Right lobe of liver (tissue), 6 donors: ENCODE data around the gene HOXD9. TPM values are rescaled to one million over a fixed set of nuclear protein-coding genes. Genes with fewer than 3 reads are reported as not detected.

Source experiments
- ATAC-seq, 4 donors: fragments of 200-7000 bp; cut with Tn5 transposase; one replicate each; pipeline ENCODE4 v1.9.1; 2020; ENCODE audit warnings: mild to moderate bottlenecking in 4 of 4, moderate library complexity in 4 of 4
- DNase-seq, 3 donors: peaks; one replicate each; pipeline ENCODE4 v3.0.0-alpha.2; 2020
- H3K27ac ChIP-seq, 3 donors: fragments of 200-600 bp; one replicate each; pipeline ENCODE4 v1.8.0; 2022
- H3K27me3 ChIP-seq, 2 donors: fragments of 200-600 bp; one replicate each; pipeline ENCODE4 v1.8.0; 2022
- H3K36me3 ChIP-seq, 4 donors: fragments of 200-600 bp; sonication (generic) in 1 of 4; one replicate each; pipeline versions ENCODE4 v1.5.1 to v1.8.0; 2017 to 2022; ENCODE audit warnings: control low read depth in 1 of 4
- H3K4me1 ChIP-seq, 4 donors: fragments of 200-600 bp; sonication (generic) in 1 of 4; one replicate each; pipeline versions ENCODE4 v1.5.1 to v1.8.0; 2017 to 2022; ENCODE audit warnings: control low read depth in 1 of 4
- H3K4me3 ChIP-seq, 3 donors: fragments of 200-600 bp; one replicate each; pipeline ENCODE4 v1.8.0; 2022
- H3K9me3 ChIP-seq, 4 donors: fragments of 200-600 bp; sonication (generic) in 1 of 4; one replicate each; pipeline versions ENCODE4 v1.5.1 to v1.8.0; 2017 to 2022; ENCODE audit warnings: control low read depth in 1 of 4
- CTCF ChIP-seq, 4 donors: fragments of 200-600 bp in 3 of 4; fragments of 450-650 bp in 1 of 4; IDR thresholded peaks; one replicate each; pipeline versions ENCODE4 v1.5.1 to v1.8.0; 2016 to 2022; ENCODE audit warnings: antibody characterized with exemption in 4 of 4, mild to moderate bottlenecking in 2 of 4
- POLR2A ChIP-seq: fragments of 450-650 bp; IDR thresholded peaks from one replicate; pipeline ENCODE4 v1.6.1; 2017; ENCODE audit warnings: antibody characterized with exemption, mild to moderate bottlenecking
- WGBS: methylation state at CpG from one replicate; pipeline ENCODE4 v1.1.6; 2018; ENCODE audit warnings: low coverage, low lambda C conversion rate; ENCODE audit not compliant: insufficient coverage; ENCODE audit errors: missing lambda C conversion rate; 5-methylcytosine and 5-hydroxymethylcytosine counted together
- intact Hi-C, 2 donors: fragments of 100-400 bp; cut with DNase I; formaldehyde crosslinking; loops; one replicate each; pipeline versions ENCODE4 v1.11.2 to v1.14.1; 2022
- total RNA-seq, 6 experiments: library from RNA; depleted of rRNA in 2 of 6; stranded (reverse); fragments of >200 nt in 2 of 6; fragmentation: NEBNext Ultra II Directional in 3 of 6; extraction: Animal tissue kit (Norgen Biotek cat#: 25700) in 3 of 6; gene quantifications; one replicate each; pipeline versions ENCODE4 v1.1.0 to v1.2.4, GENCODE V29; 2016 to 2023
- donor health status: DM: no; HTN: yes; CAD: no.
- donor health status: DM: no; HTN: no; CAD: no.
- donor health status: DM: no; HTN: no; CAD: no.
- donor health status: DM: no; HTN: yes; CAD: no.
- donor health status: DM: no; HTN: yes; CAD: no.

HOXD9 gene
- total RNA-seq, 6 experiments from 2014 or later = 0.25 TPM; not detected in 5

GRCh38 chr2:176103194-176103593 lies 19.3 kb upstream of the HOXD9 start:
- H3K36me3 ChIP-seq = no peaks in the 10 kb centered on the region
- TF ChIP-seq POLR2A = no peak
- no peak for TF ChIP-seq CTCF (IDR thresholded peaks at IDR 0.05)
- H3K27me3 ChIP-seq = peaks cover 25 to 86% of the 10 kb centered on the region in 2 donors
- no peak overlapping the region for H3K27ac ChIP-seq
- DNase-seq (no peak), ATAC-seq (no peak)
- H3K4me1 ChIP-seq = peaks cover 0 to 8% (median 0%) of the 10 kb centered on the region in 4 donors
- intact Hi-C loops = no loop called here
- H3K4me3 ChIP-seq = no peak overlapping the region
- no peaks in the 10 kb centered on the region for H3K9me3 ChIP-seq
- 13% methylated on average over 4 of the region's 7 CpGs for WGBS

- H3K27me3 ChIP-seq = peaks cover 28 to 86% of the 10 kb centered on the region in 2 donors
- intact Hi-C loops = no loop called here
- DNase-seq = no peak
- H3K4me3 ChIP-seq = no peak overlapping the region
- no peaks in the 10 kb centered on the region for H3K9me3 ChIP-seq
- peaks cover 0 to 8% (median 0%) of the 10 kb centered on the region in 4 donors for H3K4me1 ChIP-seq
- no peak for ATAC-seq
- 2% methylated on average over 16 of the region's 17 CpGs for WGBS
- H3K27ac ChIP-seq = no peak overlapping the region
- H3K36me3 ChIP-seq = no peaks in the 10 kb centered on the region
- no peak for TF ChIP-seq POLR2A
- TF ChIP-seq CTCF (IDR thresholded peaks at IDR 0.05) = no peak
These were observed 18.7 kb upstream of the HOXD9 start for GRCh38 chr2:176103742-176104315.

DNA sequence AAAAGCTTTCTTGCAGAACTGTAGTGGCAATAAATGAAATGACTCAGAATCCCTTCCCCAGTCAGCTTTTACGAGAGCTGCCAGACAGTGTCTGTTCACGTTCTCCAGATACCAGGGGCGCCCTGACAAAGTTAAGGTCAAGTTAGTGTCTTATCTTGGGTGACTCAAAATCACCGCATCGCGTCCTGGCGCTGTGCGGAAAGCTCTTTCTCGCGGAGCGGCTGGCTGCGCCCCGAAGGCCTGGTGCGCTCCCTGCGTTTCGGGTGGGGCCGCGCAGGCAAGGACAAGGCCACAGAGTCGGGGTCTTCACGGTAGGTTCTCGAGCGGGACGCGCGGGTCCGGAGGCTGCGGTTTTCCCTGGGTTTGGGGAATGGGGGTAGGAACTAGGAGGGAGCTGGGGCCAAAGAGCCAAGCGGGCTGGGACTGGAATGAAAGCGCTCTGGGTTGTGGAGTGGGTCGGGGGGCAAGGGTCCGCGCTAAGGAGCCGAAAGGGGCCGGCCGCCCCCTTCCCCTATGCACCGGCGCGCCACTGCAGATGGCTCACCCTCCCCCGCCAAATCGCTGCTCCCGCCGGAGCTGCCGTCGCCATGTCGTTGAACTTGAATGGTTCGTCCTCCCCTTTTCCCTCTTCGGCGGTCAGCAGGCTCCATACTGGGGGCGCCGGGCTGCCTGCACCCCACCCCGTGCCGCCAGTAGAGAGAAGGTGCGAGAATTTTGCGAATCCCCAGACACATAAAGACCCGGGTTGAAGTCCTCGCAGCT lies 18.0 kb upstream of the HOXD9 start:
- WGBS = 3% methylated on average over 20 of the region's 56 CpGs
- ATAC-seq = no peak

GRCh38 chr2:176105078-176105729 lies 17.3 kb upstream of the HOXD9 start:
- peaks cover 0 to 8% (median 0%) of the 10 kb centered on the region in 4 donors for H3K4me1 ChIP-seq
- ATAC-seq = no peak
- H3K4me3 ChIP-seq = no peak overlapping the region
- intact Hi-C loops = no loop called here
- H3K27ac ChIP-seq = no peak overlapping the region
- no peak for DNase-seq
- no peaks in the 10 kb centered on the region for H3K9me3 ChIP-seq
- H3K36me3 ChIP-seq = no peaks in the 10 kb centered on the region
- peaks cover 34 to 88% of the 10 kb centered on the region in 2 donors for H3K27me3 ChIP-seq
- whole genome bisulfite sequencing = 5% methylated on average over 13 of the region's 25 CpGs
- TF ChIP-seq POLR2A (no peak), CTCF (IDR thresholded peaks at IDR 0.05) (no peak)

More for the DNA sequence above, 18.0 kb upstream of the HOXD9 start:
- intact Hi-C loops = no loop called here
- no peak for TF ChIP-seq POLR2A
- TF ChIP-seq CTCF (IDR thresholded peaks at IDR 0.05) = no peak
- H3K27ac ChIP-seq = no peak overlapping the region
- peaks cover 0 to 8% (median 0%) of the 10 kb centered on the region in 4 donors for H3K4me1 ChIP-seq
- H3K27me3 ChIP-seq = peaks cover 34 to 88% of the 10 kb centered on the region in 2 donors
- no peak overlapping the region for H3K4me3 ChIP-seq
- H3K9me3 ChIP-seq = no peaks in the 10 kb centered on the region
- no peaks in the 10 kb centered on the region for H3K36me3 ChIP-seq
- no peak for DNase-seq
